ENCODE results near the gene CTLA4.

- TF ChIP-seq, protein P1, sequence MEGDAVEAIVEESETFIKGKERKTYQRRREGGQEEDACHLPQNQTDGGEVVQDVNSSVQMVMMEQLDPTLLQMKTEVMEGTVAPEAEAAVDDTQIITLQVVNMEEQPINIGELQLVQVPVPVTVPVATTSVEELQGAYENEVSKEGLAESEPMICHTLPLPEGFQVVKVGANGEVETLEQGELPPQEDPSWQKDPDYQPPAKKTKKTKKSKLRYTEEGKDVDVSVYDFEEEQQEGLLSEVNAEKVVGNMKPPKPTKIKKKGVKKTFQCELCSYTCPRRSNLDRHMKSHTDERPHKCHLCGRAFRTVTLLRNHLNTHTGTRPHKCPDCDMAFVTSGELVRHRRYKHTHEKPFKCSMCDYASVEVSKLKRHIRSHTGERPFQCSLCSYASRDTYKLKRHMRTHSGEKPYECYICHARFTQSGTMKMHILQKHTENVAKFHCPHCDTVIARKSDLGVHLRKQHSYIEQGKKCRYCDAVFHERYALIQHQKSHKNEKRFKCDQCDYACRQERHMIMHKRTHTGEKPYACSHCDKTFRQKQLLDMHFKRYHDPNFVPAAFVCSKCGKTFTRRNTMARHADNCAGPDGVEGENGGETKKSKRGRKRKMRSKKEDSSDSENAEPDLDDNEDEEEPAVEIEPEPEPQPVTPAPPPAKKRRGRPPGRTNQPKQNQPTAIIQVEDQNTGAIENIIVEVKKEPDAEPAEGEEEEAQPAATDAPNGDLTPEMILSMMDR (IDR thresholded peaks at IDR 0.05; ENCODE audit: low read length) = no peak
- no peak for TF ChIP-seq EZH2 (IDR thresholded peaks at IDR 0.05; ENCODE audit: borderline replicate concordance, low read length)
Observed at GRCh38 chr2:203861607-203862006, 6.0 kb upstream of the CTLA4 start.

Data from OCI-LY1 (cell line).